HG03108 (cell line): Measurements from ENCODE around the gene KCTD21.

Experiments
- ATAC-seq: cut with Tn5 transposase; IDR thresholded peaks from one replicate; pipeline ENCODE4 v1.9.1; 2021; ENCODE audit warnings: moderate library complexity; ENCODE audit not compliant: unreplicated experiment

Gene KCTD21

GRCh38 chr11:78219493-78220217 lies 31.2 kb upstream of the KCTD21 start:
- ATAC-seq: no peak

DNA sequence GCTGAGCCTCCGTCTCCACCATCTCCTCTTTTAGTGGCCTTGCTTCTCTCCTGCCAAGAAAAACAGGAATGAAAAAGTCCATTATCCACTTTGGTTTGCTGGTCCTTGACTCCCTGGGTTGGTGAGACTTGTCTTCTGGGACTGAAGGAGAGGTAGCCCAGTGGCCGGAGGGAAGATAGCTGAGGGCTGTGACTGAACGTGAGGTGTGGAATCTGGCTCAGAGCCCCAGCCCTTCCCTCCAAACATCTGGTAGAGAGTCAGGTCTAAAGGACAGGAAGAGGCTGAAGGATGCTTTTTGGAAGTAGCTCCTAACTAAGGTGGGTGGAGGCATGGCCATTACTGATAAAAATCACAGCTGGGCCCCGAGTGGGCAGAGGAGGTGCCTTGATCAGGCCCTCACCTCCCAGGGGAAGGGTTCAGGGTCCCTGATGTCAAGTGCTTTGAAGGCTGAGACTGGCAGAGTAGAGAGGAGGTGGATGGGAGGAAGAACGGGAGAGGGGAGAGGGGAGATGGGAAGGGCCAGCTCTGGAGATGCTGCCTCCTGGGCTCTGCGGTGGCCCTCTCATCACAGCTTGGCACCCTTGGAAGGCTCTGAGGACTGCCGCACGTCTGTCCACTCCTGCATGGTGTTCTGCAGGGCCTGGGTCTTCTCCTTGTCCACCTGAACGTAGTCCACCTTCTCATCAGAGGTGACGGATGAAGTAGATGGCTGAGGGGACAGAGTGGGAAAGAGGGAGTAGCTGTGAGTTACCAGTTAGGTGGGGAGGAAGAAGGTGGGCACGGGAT lies 30.5 kb upstream of the KCTD21 start:
- ATAC-seq: no peak

- ATAC-seq: no peak
These were observed 29.5 kb upstream of the KCTD21 start for GRCh38 chr11:78217650-78218541.

- no peak for ATAC-seq
These were observed 28.3 kb upstream of the KCTD21 start for GRCh38 chr11:78216571-78217287.

DNA sequence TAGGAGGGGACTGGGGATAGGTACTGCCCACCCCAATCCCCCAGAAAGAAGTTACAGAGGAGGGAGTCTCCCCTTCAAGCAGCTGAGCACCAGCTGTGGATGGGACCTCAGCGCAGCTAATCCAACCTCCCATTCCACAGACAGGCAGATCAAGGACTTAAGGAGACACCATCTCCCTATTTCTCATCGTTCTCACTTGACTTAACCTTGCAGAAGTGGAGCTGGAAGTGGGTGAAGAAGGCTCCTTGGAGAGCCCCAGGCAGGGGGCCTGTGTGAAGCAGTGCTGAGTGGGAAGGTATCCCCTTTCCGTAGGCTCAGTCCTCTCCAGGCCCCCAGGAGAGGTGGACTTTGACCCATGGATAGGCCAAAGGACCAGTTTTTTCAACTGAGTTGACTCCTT lies 27.6 kb upstream of the KCTD21 start:
- no peak for ATAC-seq

DNA sequence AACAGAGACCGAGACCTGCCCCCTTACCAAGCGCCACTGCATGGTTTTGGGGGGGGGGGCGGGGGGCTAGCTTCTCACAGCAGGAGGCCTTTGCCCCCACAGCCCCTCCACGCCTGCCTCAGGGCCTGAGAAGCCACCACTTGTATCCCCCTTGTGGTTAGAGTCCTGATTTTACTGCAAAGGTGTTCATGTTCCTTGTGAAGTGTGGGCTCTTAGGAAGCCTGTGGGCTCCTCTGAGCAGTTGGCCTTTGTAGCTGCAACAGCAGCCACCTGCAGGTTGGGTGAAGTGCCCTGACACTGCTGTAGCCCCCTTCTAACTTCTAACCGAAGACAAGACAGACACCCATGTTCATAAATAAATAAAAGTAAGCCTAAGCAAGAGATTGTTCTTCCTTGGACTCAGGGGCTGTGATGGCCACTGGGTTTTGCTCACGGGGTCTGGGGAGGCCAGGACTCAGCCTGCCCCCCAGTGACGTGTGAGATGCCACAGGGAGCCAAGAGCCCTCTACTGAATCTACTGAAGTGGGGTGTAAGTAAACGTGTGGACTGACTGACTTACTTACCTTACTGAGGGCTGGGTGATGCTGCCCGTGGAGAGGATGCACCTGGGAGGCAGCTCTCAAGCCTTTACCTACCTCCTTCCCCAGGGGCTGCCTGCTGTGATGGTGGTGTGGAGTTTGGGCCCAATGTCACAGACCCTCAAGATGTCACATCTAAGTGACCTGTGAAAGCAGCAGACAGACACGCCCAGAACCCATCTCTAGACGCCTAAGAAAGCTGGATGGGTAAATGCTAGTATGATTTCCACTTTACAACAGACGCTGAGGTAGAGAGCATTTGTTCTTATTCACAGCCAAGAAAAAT lies 26.1 kb upstream of the KCTD21 start:
- no peak for ATAC-seq

DNA sequence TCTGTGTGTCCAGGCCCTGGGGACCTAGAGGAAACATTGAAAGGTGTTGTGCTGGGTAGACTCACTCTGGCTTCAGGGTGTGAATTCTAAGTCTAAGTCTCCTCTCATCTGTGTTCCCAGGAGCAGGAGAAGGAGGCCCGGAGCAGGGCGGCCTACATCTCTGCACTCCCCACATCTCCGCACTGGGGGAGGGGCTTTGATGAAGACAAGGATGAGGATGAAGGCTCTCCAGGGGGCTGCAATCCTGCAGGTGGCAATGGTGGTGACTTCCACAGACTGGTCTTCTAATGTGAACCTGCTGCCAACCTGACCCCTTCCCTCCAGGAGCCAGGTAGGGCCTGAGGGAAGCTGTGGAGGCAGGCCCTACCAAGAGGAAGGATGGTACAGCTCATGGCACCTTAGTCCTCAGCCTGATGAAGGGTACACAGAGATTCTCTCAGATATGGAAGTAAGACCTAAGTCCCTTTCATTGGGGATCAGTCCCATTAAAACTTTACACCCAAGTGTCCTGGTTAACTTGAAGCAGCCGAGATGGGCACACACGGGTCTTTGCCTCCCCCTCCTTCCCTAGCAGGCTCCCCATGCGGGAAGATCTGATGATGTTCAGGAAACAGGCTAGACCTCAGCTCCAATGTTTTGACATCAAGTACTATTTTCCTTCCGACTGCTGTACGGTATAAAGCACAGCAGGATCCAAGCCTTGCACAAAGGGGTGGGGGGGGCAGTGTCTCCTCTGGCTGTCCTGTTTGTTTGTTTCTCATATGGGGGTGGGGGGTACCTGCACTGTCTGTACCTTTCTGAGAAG lies 25.3 kb upstream of the KCTD21 start:
- ATAC-seq: no peak

DNA sequence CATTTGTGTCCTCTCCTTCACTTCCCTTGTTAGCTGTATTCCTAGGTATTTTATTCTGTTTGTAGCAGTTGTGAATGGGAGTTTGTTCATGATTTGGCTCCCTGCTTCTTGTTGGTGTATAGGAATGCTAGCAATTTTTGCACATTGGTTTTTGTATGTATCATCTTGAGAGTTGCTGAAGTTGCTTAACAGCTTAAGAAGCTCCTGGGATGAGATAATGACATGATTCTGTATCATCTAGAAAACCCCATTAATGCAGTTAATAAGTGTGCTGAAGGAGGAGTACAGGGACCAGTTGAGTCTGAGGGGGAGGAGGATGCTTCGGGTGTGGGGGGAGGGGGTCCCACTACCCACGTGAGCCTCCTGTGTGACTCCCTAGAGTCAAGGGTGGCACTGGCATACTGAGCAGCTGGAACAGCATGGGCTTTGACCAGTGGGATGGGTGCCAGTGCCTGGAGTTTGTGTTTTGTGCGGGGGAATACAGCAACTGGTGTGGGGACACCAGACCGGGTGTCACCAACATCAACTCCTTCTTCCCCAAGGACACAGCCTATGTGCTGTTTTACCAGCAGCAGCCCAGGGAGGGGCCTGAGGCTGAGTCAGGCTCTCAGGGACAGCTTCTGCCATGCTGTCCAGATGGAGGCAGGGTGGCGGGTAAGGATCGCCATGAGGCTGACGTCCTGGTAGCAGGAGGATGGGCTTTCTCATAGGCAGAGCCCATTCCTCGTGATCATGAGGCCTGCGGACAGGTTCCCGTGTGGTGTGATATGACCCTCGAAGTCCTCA lies 24.4 kb upstream of the KCTD21 start:
- no peak for ATAC-seq

- no peak for ATAC-seq
These were observed 23.1 kb upstream of the KCTD21 start for GRCh38 chr11:78211565-78211964.

- no peak for ATAC-seq
These were observed 21.7 kb upstream of the KCTD21 start for GRCh38 chr11:78210000-78210608.

- ATAC-seq: no peak
These were observed 21.1 kb upstream of the KCTD21 start for GRCh38 chr11:78209478-78209877.

DNA sequence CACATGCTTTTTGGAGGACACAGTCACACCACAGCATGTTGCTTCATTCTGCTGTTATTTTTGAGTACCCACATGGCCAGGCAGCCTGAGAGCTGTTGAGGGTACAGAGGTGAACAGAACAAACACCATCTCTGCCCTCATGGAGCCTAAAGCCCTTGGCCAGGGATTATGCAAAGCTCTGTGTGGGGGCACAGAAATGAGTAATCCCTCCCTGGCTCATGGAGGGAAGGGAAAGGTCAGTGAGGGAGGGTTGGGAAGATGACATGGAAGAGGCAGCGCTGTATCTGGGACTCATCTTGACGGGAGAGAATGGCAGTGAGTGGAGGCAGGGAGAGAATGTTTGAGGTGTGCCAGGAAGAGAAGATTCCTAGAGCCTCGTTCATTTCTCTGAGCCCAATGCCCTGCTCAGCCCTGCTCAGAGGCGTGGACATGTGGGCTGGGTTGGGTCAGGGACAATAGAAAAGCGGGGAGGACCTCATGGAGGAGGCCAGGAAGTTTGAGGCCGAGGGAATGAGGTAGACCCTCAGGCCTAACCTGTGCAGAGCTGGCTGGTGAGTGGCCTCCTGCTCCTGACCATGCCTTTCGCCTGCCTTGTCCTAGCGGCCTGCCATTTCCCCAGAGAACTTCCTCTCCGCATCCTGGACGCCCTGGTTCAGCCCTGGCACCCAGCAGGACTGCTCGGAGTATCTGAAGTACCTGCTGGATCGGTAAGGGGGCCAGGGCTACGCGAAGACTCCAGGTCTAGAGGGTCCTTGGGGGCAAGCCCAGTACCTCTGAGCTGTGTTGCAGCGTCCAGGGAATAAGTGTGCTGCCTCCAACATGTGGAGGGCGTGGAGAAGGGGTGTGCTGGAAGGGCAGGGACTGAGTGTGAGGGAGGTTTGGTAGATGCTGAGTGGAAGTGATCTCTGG lies 20.1 kb upstream of the KCTD21 start:
- no peak for ATAC-seq

GRCh38 chr11:78207532-78208256 lies 19.3 kb upstream of the KCTD21 start:
- ATAC-seq: no peak

- ATAC-seq: no peak
These were observed 17.3 kb upstream of the KCTD21 start for GRCh38 chr11:78205691-78206090.

DNA sequence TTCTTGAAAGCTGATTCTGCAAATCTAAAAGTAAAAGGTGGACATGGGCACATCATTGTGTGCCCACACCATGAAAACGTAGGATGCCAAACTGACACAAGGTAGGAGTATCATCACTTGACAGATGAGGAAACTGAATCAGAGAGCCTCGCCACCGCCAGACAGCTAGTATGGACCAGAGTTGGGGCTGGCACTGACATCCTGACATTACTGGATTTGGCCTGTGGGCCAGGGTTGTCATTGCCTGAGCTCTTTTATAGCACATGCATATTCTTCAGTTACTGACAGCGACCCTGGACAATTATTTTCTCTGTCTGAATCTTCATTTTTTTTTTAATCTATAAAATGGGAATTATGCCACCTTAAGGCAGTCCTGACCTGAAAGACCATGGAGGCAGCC lies 16.8 kb upstream of the KCTD21 start:
- ATAC-seq: no peak

GRCh38 chr11:78203184-78203583 lies 14.8 kb upstream of the KCTD21 start:
- no peak for ATAC-seq
